GM18502 (cell line): ENCODE data around the gene IGLL5.

Experiments
- ATAC-seq: cut with Tn5 transposase; IDR thresholded peaks from one replicate; pipeline ENCODE4 v1.9.1; 2021; ENCODE audit warnings: mild to moderate bottlenecking; ENCODE audit not compliant: unreplicated experiment, poor library complexity

Gene IGLL5

GRCh38 chr22:22887621-22888503, at the start of gene IGLL5:
Gene IGLL5 (plus strand): TSS chr22:22887816. CDS start chr22:22888054, 238 bp downstream.
- ATAC-seq: no peak

- no peak for ATAC-seq
Observed at GRCh38 chr22:22838148-22838786, 49.3 kb upstream of the IGLL5 start.

- ATAC-seq: no peak
Observed at GRCh38 chr22:22839570-22840314, 47.9 kb upstream of the IGLL5 start.

GRCh38 chr22:22840780-22841179, 46.8 kb upstream of the IGLL5 start:
- ATAC-seq: no peak

GRCh38 chr22:22841598-22841997, 46.0 kb upstream of the IGLL5 start:
- no peak for ATAC-seq

GRCh38 chr22:22842085-22842484, 45.5 kb upstream of the IGLL5 start:
- ATAC-seq: no peak

GRCh38 chr22:22843848-22844247, 43.8 kb upstream of the IGLL5 start:
- no peak for ATAC-seq

GRCh38 chr22:22847241-22847640, 40.4 kb upstream of the IGLL5 start:
- no peak for ATAC-seq

GRCh38 chr22:22848364-22848866, 39.2 kb upstream of the IGLL5 start:
- ATAC-seq: no peak

GRCh38 chr22:22849640-22850610, 37.7 kb upstream of the IGLL5 start:
- no peak for ATAC-seq

GRCh38 chr22:22851969-22852368, 35.6 kb upstream of the IGLL5 start:
- no peak for ATAC-seq

GRCh38 chr22:22853713-22854112, 33.9 kb upstream of the IGLL5 start:
- no peak for ATAC-seq

- no peak for ATAC-seq
Observed at GRCh38 chr22:22854466-22854865, 33.1 kb upstream of the IGLL5 start.

- no peak for ATAC-seq
Observed at GRCh38 chr22:22855085-22855484, 32.5 kb upstream of the IGLL5 start.

GRCh38 chr22:22855617-22856308, 31.9 kb upstream of the IGLL5 start:
- ATAC-seq: no peak

- ATAC-seq: no peak
Observed at GRCh38 chr22:22856364-22856763, 31.3 kb upstream of the IGLL5 start.

GRCh38 chr22:22856885-22857606, 30.6 kb upstream of the IGLL5 start:
- ATAC-seq: no peak
